Stimulated activated CD4-positive, alpha-beta T cell treated with anti-CD3 and anti-CD28 coated beads, Interleukin-15, amount 100 ng/mL, for 1 hour (primary cell): Measurements from ENCODE around the gene SLC6A3.

ENCODE experiments used
- DNase-seq, 2 donors: peaks; one replicate each; pipeline ENCODE4 v3.0.0-alpha.2; 2020; ENCODE audit warnings: low read depth in 1 of 2, low spot score in 1 of 2

The SLC6A3 gene

DNA sequence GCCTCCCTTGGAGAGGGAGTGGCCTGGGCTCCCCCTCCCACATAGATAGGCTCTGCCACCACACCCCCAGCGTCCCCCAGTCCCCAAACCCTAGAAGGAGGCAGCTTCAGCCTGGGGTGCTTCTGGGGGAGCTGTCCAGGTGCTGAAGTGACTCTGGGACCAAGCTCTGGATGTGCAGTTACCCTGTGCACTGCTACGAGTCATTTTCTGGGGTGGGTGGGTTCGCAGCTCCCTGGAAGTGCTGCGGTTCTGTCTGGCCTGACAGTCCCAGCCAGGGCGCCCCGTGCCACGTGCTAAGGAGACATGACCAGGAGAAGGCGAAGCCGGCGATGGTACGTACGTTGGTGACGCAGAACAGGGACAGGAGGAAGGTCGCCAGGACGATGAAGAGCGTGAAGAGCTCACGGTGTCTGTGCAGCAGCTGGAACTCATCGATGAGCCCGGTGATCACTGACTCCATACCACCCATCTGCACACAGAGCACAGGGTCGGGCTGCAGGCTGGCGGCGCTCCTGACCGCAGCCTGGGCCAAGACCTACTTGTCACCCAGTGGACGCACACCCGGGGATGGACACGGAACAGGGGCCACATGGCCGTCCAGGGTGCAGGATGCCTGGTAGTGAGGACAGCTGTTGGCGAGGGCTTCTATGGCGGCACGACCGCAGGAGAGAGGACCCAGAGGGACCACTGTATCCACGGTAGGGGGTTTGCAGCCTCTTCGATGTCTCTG is 35.7 kb downstream of the SLC6A3 start:
- DNase-seq, result no peak

DNA sequence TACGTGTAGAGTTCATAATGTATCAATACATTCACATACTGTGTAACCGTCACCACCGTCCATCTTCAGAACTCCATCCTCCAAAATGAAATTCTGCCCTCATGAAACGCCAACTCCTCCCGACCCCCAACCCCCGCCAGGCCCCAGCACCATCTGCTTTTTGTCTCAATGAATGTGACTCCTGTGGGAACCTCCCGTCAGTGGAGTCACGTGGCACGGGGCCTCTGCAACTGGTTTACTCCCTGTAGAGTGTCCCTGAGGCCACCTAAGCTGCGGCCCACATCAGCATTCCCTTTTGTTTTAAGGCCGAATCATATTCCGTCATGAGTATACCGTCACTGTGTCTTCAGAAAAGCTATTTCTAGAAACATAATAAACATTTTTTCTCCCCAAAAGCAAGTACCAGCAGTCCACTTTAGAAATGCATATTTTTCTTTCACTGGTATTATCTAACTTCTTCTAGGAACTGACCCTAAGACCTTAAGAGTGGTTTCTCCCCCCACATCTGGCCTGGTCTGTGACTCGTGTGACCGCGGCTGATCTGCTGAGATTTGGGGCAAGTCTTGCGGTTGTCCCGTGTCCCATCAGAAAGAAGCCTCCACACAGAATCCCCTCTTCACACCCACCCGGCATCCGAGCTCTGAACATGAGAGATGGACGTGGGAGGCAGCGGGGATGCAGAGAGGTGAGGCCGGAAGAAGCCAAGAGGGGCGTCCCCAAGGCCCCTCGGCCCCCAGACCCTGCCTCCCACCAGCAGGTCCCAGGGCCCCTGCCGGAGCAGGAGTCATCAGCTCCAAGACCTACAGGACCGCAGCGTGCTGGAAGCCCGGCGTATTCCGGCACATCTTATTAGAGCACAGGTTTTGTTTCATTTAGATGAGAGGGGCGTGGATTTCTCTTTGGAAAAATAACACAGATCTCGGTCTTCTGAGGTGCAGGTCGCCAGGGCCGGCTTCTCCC is 38.3 kb downstream of the SLC6A3 start:
- DNase-seq, result no peak

DNA sequence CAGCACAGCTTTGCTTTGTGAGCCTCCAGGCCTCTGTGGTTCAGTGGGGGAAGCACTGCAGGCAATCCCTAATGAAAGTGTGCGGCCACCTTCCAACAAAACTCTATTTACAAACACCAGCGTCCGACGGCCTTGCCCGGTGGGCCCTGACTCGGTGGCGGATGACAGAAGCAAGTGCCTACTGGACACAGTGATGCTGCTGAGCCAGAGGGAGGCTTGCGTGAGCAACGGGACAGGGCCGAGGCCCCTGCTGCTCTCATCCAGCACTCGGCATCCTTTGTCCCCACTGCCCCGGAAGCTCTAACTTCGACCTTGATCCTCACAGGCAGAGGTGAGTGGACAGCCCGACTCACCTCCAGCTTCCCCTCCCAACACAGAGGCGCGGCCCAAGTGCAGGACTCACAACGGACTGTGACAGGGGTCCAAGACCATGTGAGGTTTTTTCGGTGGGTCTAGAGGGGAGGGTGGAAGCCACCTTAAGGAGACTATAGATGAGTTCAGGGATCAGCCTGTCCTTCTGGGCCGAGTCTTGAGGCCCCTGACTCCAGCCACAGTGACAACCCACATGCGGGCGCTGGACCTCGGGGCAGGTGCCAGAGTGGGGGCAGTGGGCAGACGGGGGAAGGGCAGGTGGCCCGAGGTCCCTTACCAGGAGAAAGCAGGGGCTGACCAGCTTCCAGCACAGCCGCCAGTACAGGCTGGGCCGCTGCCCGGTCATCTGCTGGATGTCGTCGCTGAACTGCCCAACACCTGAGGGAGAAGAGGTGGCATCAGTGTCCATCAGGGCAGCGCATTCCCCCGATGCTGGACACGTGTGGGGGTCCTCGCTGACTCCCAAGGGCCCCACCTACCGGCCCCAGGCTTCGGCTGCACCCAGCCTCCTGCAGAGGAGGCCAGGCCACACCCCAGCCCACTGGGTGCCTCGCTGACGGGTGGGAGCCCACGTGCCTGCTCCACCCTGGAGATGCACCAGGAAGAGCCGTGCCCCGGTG is 39.4 kb downstream of the SLC6A3 start:
- no peak for DNase-seq

DNA sequence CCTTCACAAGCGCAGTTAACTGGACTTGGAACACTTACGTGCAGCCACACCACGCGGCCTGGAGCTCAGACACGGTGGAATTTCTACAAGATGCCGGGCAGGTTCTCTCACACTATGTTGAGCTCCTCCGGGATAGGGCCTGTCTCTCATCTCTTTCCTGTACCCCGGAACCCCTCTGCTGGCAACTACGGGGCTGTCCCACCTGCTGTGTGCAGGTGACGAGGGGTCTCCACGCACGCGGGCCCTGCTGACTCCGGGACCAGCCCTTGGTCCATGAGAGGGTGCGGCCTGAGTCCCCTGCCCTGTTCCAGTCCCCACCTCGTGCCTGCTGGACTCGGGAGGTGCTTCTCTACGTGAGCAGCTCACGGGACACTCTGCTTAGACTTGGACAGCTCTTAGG is 40.1 kb downstream of the SLC6A3 start:
- DNase-seq, result no peak

GRCh38 chr5:1404062-1404461 is 41.2 kb downstream of the SLC6A3 start:
- DNase-seq, result no peak

GRCh38 chr5:1402611-1403255 is 42.5 kb downstream of the SLC6A3 start:
- DNase-seq, result no peak

GRCh38 chr5:1401536-1402138 is 43.6 kb downstream of the SLC6A3 start:
- DNase-seq, result no peak

DNA sequence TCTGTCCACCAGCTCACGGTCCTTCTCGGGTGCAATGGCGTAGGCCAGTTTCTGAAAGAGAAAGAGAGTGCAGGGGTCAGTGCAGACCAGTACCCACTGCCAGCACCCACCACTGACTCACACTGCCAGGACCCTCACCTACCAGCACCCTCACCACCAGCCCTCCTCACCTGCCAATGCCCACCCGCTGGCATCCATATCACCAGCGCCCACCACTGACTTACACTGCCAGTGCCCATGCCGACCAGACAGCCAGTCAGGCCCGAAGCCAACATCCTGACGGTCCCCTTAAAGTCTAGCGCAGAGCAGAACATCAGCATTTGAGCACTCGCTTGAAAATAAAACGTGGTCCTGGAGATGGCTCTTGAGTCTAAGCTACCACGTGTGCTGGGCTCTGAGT is 44.3 kb downstream of the SLC6A3 start:
- DNase-seq, result no peak

- DNase-seq, result no peak
These were observed 44.9 kb downstream of the SLC6A3 start for GRCh38 chr5:1400211-1400855.

GRCh38 chr5:1399737-1400136 is 45.5 kb downstream of the SLC6A3 start:
- no peak for DNase-seq

DNA sequence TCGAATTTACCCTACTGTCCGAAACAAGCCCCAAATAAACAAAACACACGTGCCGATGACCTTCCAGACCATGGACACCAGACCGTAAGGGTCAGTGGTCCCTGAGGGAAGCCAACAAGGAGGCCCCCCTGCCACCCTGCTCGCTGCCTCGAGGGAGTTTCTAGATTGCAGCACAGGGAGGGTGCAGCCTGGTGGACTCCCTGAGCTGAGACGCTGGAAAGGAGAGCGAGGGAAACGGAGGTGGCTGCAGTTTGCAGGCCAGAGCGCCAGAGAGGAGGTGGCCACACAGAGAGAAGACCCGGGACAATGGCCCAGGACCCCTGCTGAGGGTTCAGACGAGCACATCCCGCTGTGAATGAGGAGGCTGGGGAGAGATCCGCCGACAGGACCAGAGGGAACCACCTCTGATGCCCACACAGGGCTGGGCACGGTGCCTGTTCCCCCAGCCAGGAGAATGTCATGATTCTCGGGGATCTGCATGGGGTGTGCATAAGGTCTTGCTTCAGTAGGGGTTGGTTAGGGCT is 48.9 kb downstream of the SLC6A3 start:
- no peak for DNase-seq

GRCh38 chr5:1394881-1395860 is 50.1 kb downstream of the SLC6A3 start:
- no peak for DNase-seq

DNA sequence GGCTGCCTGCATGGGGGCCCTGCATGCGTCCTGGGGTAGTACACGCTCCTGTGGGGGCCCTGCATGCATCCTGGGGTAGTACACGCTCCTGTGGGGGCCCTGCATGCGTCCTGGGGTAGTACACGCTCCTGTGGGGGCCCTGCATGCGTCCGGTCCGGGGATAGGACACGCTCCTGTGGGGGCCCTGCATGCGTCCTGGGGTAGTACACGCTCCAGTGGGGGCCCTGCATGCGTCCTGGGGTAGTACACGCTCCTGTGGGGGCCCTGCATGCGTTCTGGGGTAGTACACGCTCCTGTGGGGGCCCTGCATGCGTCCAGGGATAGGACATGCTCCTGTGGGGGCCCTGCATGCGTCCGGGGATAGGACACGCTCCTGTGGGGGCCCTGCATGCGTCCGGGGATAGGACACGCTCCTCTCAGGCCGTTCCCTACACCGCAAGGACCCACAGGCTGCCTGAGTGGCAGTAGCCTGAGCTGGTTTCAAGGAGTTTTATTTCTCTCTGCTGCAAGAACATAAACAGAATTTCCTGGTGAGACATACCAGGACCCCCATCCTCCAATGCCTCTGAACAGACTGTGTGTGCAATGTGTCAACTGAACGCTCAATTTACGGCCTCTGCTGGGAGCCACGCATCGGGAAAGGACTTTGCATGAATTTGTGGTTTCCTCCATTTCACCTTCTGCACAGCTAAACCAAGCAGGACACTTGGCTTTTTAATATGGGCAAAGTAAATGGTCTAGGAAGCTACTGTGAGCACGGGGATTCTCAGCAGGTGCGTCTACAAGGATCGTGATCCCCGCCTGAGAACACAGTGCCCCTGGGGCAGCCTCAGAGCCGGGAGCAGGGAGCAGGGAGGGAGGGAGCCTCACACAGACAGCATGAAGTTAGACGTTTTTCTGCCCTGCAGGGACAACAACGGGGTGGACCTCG is 51.4 kb downstream of the SLC6A3 start:
- no peak for DNase-seq

DNA sequence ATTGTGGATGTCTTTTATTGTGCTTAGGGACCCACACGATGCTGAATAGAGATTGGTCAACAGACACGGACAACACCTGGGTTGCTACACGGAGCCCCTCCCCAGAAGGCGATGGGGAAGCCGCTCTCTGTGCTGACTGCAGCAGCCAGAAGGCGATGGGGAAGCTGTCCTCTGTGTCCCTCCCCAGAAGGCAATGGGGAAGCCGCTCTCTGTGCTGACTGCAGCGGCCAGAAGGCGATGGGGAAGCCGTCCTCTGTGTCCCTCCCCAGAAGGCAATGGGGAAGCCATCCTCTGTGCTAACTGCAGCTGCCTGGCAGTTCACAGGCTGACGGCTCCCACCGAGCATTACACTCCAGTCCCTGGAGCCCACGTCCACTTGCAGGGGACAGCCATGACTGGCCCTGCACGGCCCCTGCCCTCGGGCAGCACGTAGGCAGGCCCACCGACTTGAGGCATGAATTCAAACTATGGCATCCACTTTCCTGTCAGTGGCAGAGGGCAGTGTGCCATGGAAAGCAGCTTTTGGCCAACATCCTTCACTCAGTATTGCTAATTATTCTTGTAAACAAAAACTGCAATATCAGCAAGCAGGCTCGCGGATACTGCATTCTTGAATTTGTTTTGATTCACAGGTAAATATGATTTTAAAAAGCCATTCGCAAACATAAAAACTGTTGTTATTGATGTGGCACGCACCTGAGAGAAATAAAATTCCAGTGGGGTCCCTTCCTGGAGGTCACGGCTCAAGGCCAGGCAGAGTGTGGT is 52.3 kb downstream of the SLC6A3 start:
- DNase-seq, result no peak

GRCh38 chr5:1392261-1392660 is 53.0 kb downstream of the SLC6A3 start:
- DNase-seq, result no peak

DNA sequence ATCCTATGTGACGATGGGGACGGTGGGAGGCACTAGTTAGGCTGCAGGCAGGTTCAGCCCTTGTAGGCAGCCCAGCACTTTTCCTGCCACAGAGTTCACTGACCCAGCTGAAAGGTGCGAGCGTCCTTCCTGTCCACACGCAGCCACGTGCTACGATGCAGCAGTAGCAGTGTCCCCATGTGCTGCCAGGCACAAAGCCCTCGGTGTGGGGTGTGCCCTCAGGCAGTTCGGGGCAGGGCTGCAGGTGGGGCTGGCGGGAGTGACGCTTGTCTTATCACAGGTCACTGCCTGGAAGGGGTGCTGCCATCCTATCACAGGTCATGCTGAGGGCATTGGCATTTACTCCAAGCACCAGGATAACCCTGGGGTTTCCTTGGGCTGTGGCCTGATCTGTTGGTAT is 53.5 kb downstream of the SLC6A3 start:
- DNase-seq, result no peak
